ENCODE results near the gene IFT80. TPM values are rescaled to one million over a fixed set of nuclear protein-coding genes. Genes with fewer than 3 reads are reported as not detected.

IFT80 gene
- total RNA-seq (10 to 100 TPM; 18.1 to 26.7 TPM), polyA plus RNA-seq (10 to 100 TPM in 1 of 2 donors, 1 to 10 TPM in 1; 9.9 to 33.4 TPM)
- long read RNA-seq, donor 1, full-length matches to known transcripts, result 4 of 9 reads
- long read RNA-seq, donor 1, partial matches to known transcripts, result 2 of 9 reads
- long read RNA-seq, donor 1, other reads (novel, unspliced or antisense), result 3 of 9 reads
- long read RNA-seq, donor 2, full-length matches to known transcripts, result 4 of 9 reads
- long read RNA-seq, donor 2, partial matches to known transcripts, result 2 of 9 reads
- long read RNA-seq, donor 2, other reads (novel, unspliced or antisense), result 3 of 9 reads

GRCh38 chr3:160399125-160400029 lies at the start of gene IFT80, which contains the start of gene SMC4:
TSS of gene IFT80 (minus strand) at chr3:160399225. CDS start at chr3:160384600, 14,625 bp downstream.
TSS of gene SMC4 (plus strand) at chr3:160399650. CDS start at chr3:160400827, 1,177 bp downstream.
- Histone ChIP-seq H3K36me3 (ENCODE audit: control insufficient read depth in 1 of 2, insufficient read depth in 2 of 2, low read length in 1 of 2) (no peaks in the 10 kb centered on the region), H3K9me3 (ENCODE audit: control insufficient read depth, low read length) (no peaks in the 10 kb centered on the region), H3K4me1 (ENCODE audit: control insufficient read depth in 1 of 2, insufficient read depth in 2 of 2, low read length in 2 of 2) (peaks cover 0 to 3% of the 10 kb centered on the region in 2 donors), H3K27ac (ENCODE audit: low read depth in 1 of 2, low read length in 2 of 2) (peak within 1 kb of the TSS; percentile 71 to 94), H3K4me3 (ENCODE audit: low read length in 2 of 2) (peak within 1 kb of the TSS; percentile 88 to 99), H3K27me3 (ENCODE audit: control insufficient read depth in 1 of 2, insufficient read depth in 2 of 2, low read length in 1 of 2) (no peaks in the 10 kb centered on the region)
- ATAC-seq (ENCODE audit: low FRiP score), result peak; percentile 99
- WGBS, 2 donors, result 0% methylated on average over 63 of the region's 63 CpGs
- intact Hi-C loops (cut with DNase I), result no loop called here
- DNase-seq, result peak; percentile 98 to 99

- DNase-seq, result no peak
- Histone ChIP-seq H3K27me3 (ENCODE audit: control insufficient read depth in 1 of 2, insufficient read depth in 2 of 2, low read length in 1 of 2) (no peaks in the 10 kb centered on the region), H3K4me3 (ENCODE audit: low read length in 2 of 2) (no peak overlapping the region), H3K27ac (ENCODE audit: low read depth in 1 of 2, low read length in 2 of 2) (no peak overlapping the region), H3K9me3 (ENCODE audit: control insufficient read depth, low read length) (no peaks in the 10 kb centered on the region), H3K36me3 (ENCODE audit: control insufficient read depth in 1 of 2, insufficient read depth in 2 of 2, low read length in 1 of 2) (no peaks in the 10 kb centered on the region), H3K4me1 (ENCODE audit: control insufficient read depth in 1 of 2, insufficient read depth in 2 of 2, low read length in 2 of 2) (no peaks in the 10 kb centered on the region)
- ATAC-seq (ENCODE audit: low FRiP score), result no peak
- WGBS, 2 donors, result 19 to 28% methylated on average over 3 of the region's 3 CpGs
- intact Hi-C loops (cut with DNase I), result no loop called here
Measured at GRCh38 chr3:160447544-160447943, 48.5 kb upstream of the IFT80 start.

- WGBS, 2 donors, result 93 to 94% methylated on average over 13 of the region's 13 CpGs
- intact Hi-C loops (cut with DNase I), result no loop called here
- Histone ChIP-seq H3K27ac (ENCODE audit: low read depth in 1 of 2, low read length in 2 of 2) (no peak overlapping the region), H3K9me3 (ENCODE audit: control insufficient read depth, low read length) (no peaks in the 10 kb centered on the region), H3K4me3 (ENCODE audit: low read length in 2 of 2) (no peak overlapping the region), H3K36me3 (ENCODE audit: control insufficient read depth in 1 of 2, insufficient read depth in 2 of 2, low read length in 1 of 2) (no peaks in the 10 kb centered on the region), H3K4me1 (ENCODE audit: control insufficient read depth in 1 of 2, insufficient read depth in 2 of 2, low read length in 2 of 2) (no peaks in the 10 kb centered on the region), H3K27me3 (ENCODE audit: control insufficient read depth in 1 of 2, insufficient read depth in 2 of 2, low read length in 1 of 2) (no peaks in the 10 kb centered on the region)
- no peak for DNase-seq
- ATAC-seq (ENCODE audit: low FRiP score), result no peak
Measured at GRCh38 chr3:160446522-160447056, 47.6 kb upstream of the IFT80 start.

- Histone ChIP-seq H3K36me3 (ENCODE audit: control insufficient read depth in 1 of 2, insufficient read depth in 2 of 2, low read length in 1 of 2) (no peaks in the 10 kb centered on the region), H3K9me3 (ENCODE audit: control insufficient read depth, low read length) (no peaks in the 10 kb centered on the region), H3K27me3 (ENCODE audit: control insufficient read depth in 1 of 2, insufficient read depth in 2 of 2, low read length in 1 of 2) (no peaks in the 10 kb centered on the region), H3K27ac (ENCODE audit: low read depth in 1 of 2, low read length in 2 of 2) (no peak overlapping the region), H3K4me3 (ENCODE audit: low read length in 2 of 2) (no peak overlapping the region), H3K4me1 (ENCODE audit: control insufficient read depth in 1 of 2, insufficient read depth in 2 of 2, low read length in 2 of 2) (no peaks in the 10 kb centered on the region)
- intact Hi-C loops (cut with DNase I), result no loop called here
- DNase-seq (no peak), ATAC-seq (ENCODE audit: low FRiP score) (no peak)
- 95% methylated on average over 1 of the region's 1 CpG for WGBS, 2 donors
Measured at GRCh38 chr3:160445854-160446253, 46.8 kb upstream of the IFT80 start.

GRCh38 chr3:160444411-160444810 lies 45.4 kb upstream of the IFT80 start:
- Histone ChIP-seq H3K4me3 (ENCODE audit: low read length in 2 of 2) (no peak overlapping the region), H3K27ac (ENCODE audit: low read depth in 1 of 2, low read length in 2 of 2) (no peak overlapping the region), H3K36me3 (ENCODE audit: control insufficient read depth in 1 of 2, insufficient read depth in 2 of 2, low read length in 1 of 2) (no peaks in the 10 kb centered on the region), H3K4me1 (ENCODE audit: control insufficient read depth in 1 of 2, insufficient read depth in 2 of 2, low read length in 2 of 2) (no peaks in the 10 kb centered on the region), H3K9me3 (ENCODE audit: control insufficient read depth, low read length) (no peaks in the 10 kb centered on the region), H3K27me3 (ENCODE audit: control insufficient read depth in 1 of 2, insufficient read depth in 2 of 2, low read length in 1 of 2) (no peaks in the 10 kb centered on the region)
- intact Hi-C loops (cut with DNase I), result no loop called here
- no peak for ATAC-seq (ENCODE audit: low FRiP score)
- 96 to 98% methylated on average over 1 of the region's 1 CpG for WGBS, 2 donors
- no peak for DNase-seq

GRCh38 chr3:160440687-160441086 lies 41.7 kb upstream of the IFT80 start:
- H3K27ac ChIP-seq (ENCODE audit: low read depth in 1 of 2, low read length in 2 of 2), result no peak overlapping the region
- no peaks in the 10 kb centered on the region for H3K36me3 ChIP-seq (ENCODE audit: control insufficient read depth in 1 of 2, insufficient read depth in 2 of 2, low read length in 1 of 2)
- no peak overlapping the region for H3K4me3 ChIP-seq (ENCODE audit: low read length in 2 of 2)
- H3K27me3 ChIP-seq (ENCODE audit: control insufficient read depth in 1 of 2, insufficient read depth in 2 of 2, low read length in 1 of 2), result no peaks in the 10 kb centered on the region
- intact Hi-C loops (cut with DNase I), result no loop called here
- DNase-seq (no peak), ATAC-seq (ENCODE audit: low FRiP score) (no peak)
- H3K4me1 ChIP-seq (ENCODE audit: control insufficient read depth in 1 of 2, insufficient read depth in 2 of 2, low read length in 2 of 2), result no peaks in the 10 kb centered on the region
- WGBS, 2 donors, result 95 to 98% methylated on average over 7 of the region's 7 CpGs
- no peaks in the 10 kb centered on the region for H3K9me3 ChIP-seq (ENCODE audit: control insufficient read depth, low read length)

GRCh38 chr3:160437083-160437455 lies 38.0 kb upstream of the IFT80 start:
- no peak overlapping the region for H3K27ac ChIP-seq (ENCODE audit: low read depth in 1 of 2, low read length in 2 of 2)
- H3K36me3 ChIP-seq (ENCODE audit: control insufficient read depth in 1 of 2, insufficient read depth in 2 of 2, low read length in 1 of 2), result peaks cover 0 to 2% of the 10 kb centered on the region in 2 donors
- H3K9me3 ChIP-seq (ENCODE audit: control insufficient read depth, low read length), result no peaks in the 10 kb centered on the region
- no peaks in the 10 kb centered on the region for H3K4me1 ChIP-seq (ENCODE audit: control insufficient read depth in 1 of 2, insufficient read depth in 2 of 2, low read length in 2 of 2)
- no peaks in the 10 kb centered on the region for H3K27me3 ChIP-seq (ENCODE audit: control insufficient read depth in 1 of 2, insufficient read depth in 2 of 2, low read length in 1 of 2)
- DNase-seq, result no peak
- intact Hi-C loops (cut with DNase I), result no loop called here
- H3K4me3 ChIP-seq (ENCODE audit: low read length in 2 of 2), result no peak overlapping the region
- 76 to 83% methylated on average over 5 of the region's 5 CpGs for WGBS, 2 donors
- ATAC-seq (ENCODE audit: low FRiP score), result no peak

- no peak for DNase-seq
- no peaks in the 10 kb centered on the region for H3K4me1 ChIP-seq (ENCODE audit: control insufficient read depth in 1 of 2, insufficient read depth in 2 of 2, low read length in 2 of 2)
- no peaks in the 10 kb centered on the region for H3K27me3 ChIP-seq (ENCODE audit: control insufficient read depth in 1 of 2, insufficient read depth in 2 of 2, low read length in 1 of 2)
- ATAC-seq (ENCODE audit: low FRiP score), result no peak
- H3K36me3 ChIP-seq (ENCODE audit: control insufficient read depth in 1 of 2, insufficient read depth in 2 of 2, low read length in 1 of 2), result peaks cover 0 to 2% of the 10 kb centered on the region in 2 donors
- H3K27ac ChIP-seq (ENCODE audit: low read depth in 1 of 2, low read length in 2 of 2), result no peak overlapping the region
- WGBS, 2 donors, result 65 to 68% methylated on average over 1 of the region's 1 CpG
- no peaks in the 10 kb centered on the region for H3K9me3 ChIP-seq (ENCODE audit: control insufficient read depth, low read length)
- H3K4me3 ChIP-seq (ENCODE audit: low read length in 2 of 2), result no peak overlapping the region
- intact Hi-C loops (cut with DNase I), result no loop called here
Measured at GRCh38 chr3:160435747-160436146, 36.7 kb upstream of the IFT80 start.

Measured in aorta (tissue), 5 donors.